SU-DHL-6 (cell line): ENCODE data around the gene C3.
"Not testable (repeated sequence)": the region's sequence is repeated elsewhere in the genome, so short reads cannot be mapped to it uniquely, and the experiment has no call there.

Experiments used
- H2AFZ ChIP-seq: fragments of 200-600 bp; sonication (generic); 2 replicates; pipeline ENCODE4 v1.6.1; 2014; ENCODE audit warnings: low read depth, mild to moderate bottlenecking, moderate library complexity, mixed read lengths, antibody characterized with exemption, low read length; ENCODE audit not compliant: severe bottlenecking
- H3F3A ChIP-seq: fragments of 200-600 bp; shearing (Covaris generic); 2 replicates; pipeline ENCODE4 v1.6.0; 2016; ENCODE audit warnings: antibody characterized with exemption, mild to moderate bottlenecking; ENCODE audit not compliant: insufficient read depth
- H3K27ac ChIP-seq: fragments of 200-600 bp; sonication (generic); 2 replicates; pipeline ENCODE4 v1.5.1; 2016; ENCODE audit warnings: low read depth, mild to moderate bottlenecking, low read length, moderate library complexity, mixed read lengths
- H3K27me3 ChIP-seq: fragments of 200-600 bp; sonication (generic), shearing (Covaris generic); 2 replicates; pipeline ENCODE4 v1.6.0; 2014; ENCODE audit warnings: mild to moderate bottlenecking, low read length
- H3K36me3 ChIP-seq: fragments of 200-600 bp; sonication (generic); 2 replicates; pipeline ENCODE4 v1.6.1; 2014; ENCODE audit warnings: mild to moderate bottlenecking, low read length, mixed read lengths
- H3K4me2 ChIP-seq: fragments of 300-600, 200-600 bp; shearing (Covaris generic), sonication (generic); 2 replicates; pipeline ENCODE4 v1.6.0; 2014; ENCODE audit warnings: low read length, low read depth, mild to moderate bottlenecking; ENCODE audit not compliant: poor library complexity, severe bottlenecking
- H3K4me3 ChIP-seq: fragments of 200-600 bp; sonication (generic); 2 replicates; pipeline ENCODE4 v1.5.1; 2014; ENCODE audit warnings: antibody characterized with exemption, low read length, mild to moderate bottlenecking, mixed read lengths; ENCODE audit not compliant: insufficient read depth, poor library complexity, severe bottlenecking
- H3K79me2 ChIP-seq: fragments of 200-600 bp; sonication (generic); 2 replicates; pipeline ENCODE4 v1.6.1; 2014; ENCODE audit warnings: mild to moderate bottlenecking, low read length, moderate library complexity; ENCODE audit not compliant: insufficient read depth
- H3K9ac ChIP-seq: fragments of 200-600 bp; sonication (generic); 2 replicates; pipeline ENCODE4 v1.7.0; 2014; ENCODE audit warnings: mild to moderate bottlenecking, low read length
- H3K9me2 ChIP-seq: fragments of 200-600 bp; sonication (generic); replicated peaks from 2 replicates; pipeline ENCODE4 v1.6.1; 2014; ENCODE audit warnings: low read length; ENCODE audit not compliant: insufficient read depth
- H3K9me3 ChIP-seq: fragments of 200-600 bp; sonication (generic); 2 replicates; pipeline ENCODE4 v1.6.1; 2014; ENCODE audit warnings: low read length, mixed read lengths; ENCODE audit not compliant: insufficient read depth
- H4K20me1 ChIP-seq: fragments of 200-600 bp; sonication (generic); 2 replicates; pipeline ENCODE4 v1.6.1; 2014; ENCODE audit warnings: low read depth, mild to moderate bottlenecking, antibody characterized with exemption, low read length, moderate library complexity, mixed read lengths
- CTCF ChIP-seq: fragments of 200-600 bp; sonication (generic); IDR thresholded peaks from one replicate; pipeline ENCODE4 v1.5.1; 2017; ENCODE audit warnings: antibody characterized with exemption, mild to moderate bottlenecking, low read length, moderate library complexity; ENCODE audit not compliant: insufficient read depth, poor library complexity, severe bottlenecking
- EZH2phosphoT487 ChIP-seq: fragments of 200-600 bp; sonication (generic), shearing (Covaris generic); conservative IDR thresholded peaks from 2 replicates; pipeline ENCODE4 v1.6.1; 2018; ENCODE audit warnings: mild to moderate bottlenecking, antibody characterized with exemption, low read length, moderate library complexity, mixed read lengths

Gene C3

GRCh38 chr19:6765738-6766356 is 45.4 kb upstream of the C3 start:
- no peak overlapping the region for H2AFZ ChIP-seq
- H3K27ac ChIP-seq = no peak overlapping the region
- H3K9ac ChIP-seq = peak overlapping the region; percentile 59

GRCh38 chr19:6762253-6762797 is 41.9 kb upstream of the C3 start:
- not testable (repeated sequence) for H3K27ac ChIP-seq, H3K4me2 ChIP-seq, H3K4me3 ChIP-seq, H2AFZ ChIP-seq, H3K27me3 ChIP-seq, H3K9ac ChIP-seq, H3K36me3 ChIP-seq, H3F3A ChIP-seq, H3K9me2 ChIP-seq, H3K9me3 ChIP-seq, H4K20me1 ChIP-seq, H3K79me2 ChIP-seq

More at GRCh38 chr19:6765738-6766356, 45.4 kb upstream of the C3 start:
- peak overlapping the region; percentile 84 for H3K4me2 ChIP-seq
- H4K20me1 ChIP-seq = no peaks in the 10 kb centered on the region
- no peaks in the 10 kb centered on the region for H3K27me3 ChIP-seq
- peaks cover 11% of the 10 kb centered on the region for H3F3A ChIP-seq
- no peaks in the 10 kb centered on the region for H3K9me2 ChIP-seq
- peak overlapping the region; percentile 69 for H3K4me3 ChIP-seq
- H3K79me2 ChIP-seq = peaks cover 9% of the 10 kb centered on the region; the same call in 1 of the 2 replicates
- no peaks in the 10 kb centered on the region for H3K36me3 ChIP-seq
- H3K9me3 ChIP-seq = no peaks in the 10 kb centered on the region
- TF ChIP-seq CTCF (no peak), EZH2phosphoT487 (no peak)

GRCh38 chr19:6761053-6761676 is 40.7 kb upstream of the C3 start:
- TF ChIP-seq EZH2phosphoT487 (no peak), CTCF (no peak)
- Histone ChIP-seq H3K4me2 (no peak overlapping the region), H3K27ac (no peak overlapping the region), H3F3A (0 out of 2 replicates have a peak, but pooled peaks cover 3% of the 10 kb centered on the region), H4K20me1 (no peaks in the 10 kb centered on the region), H3K4me3 (no peak overlapping the region), H3K9me3 (no peaks in the 10 kb centered on the region), H3K27me3 (no peaks in the 10 kb centered on the region), H3K9ac (no peak overlapping the region), H3K79me2 (peaks cover 4% of the 10 kb centered on the region; the same call in 1 of the 2 replicates), H3K9me2 (no peaks in the 10 kb centered on the region), H3K36me3 (no peaks in the 10 kb centered on the region), H2AFZ (no peak overlapping the region)

- Histone ChIP-seq H3K9me3 (no peaks in the 10 kb centered on the region), H3F3A (0 out of 2 replicates have a peak, but pooled peaks cover 3% of the 10 kb centered on the region), H3K4me3 (no peak overlapping the region), H3K79me2 (no peaks in the 10 kb centered on the region), H3K9me2 (no peaks in the 10 kb centered on the region), H4K20me1 (no peaks in the 10 kb centered on the region), H3K36me3 (no peaks in the 10 kb centered on the region), H2AFZ (no peak overlapping the region), H3K27me3 (no peaks in the 10 kb centered on the region), H3K4me2 (no peak overlapping the region), H3K9ac (no peak overlapping the region), H3K27ac (no peak overlapping the region)
- TF ChIP-seq EZH2phosphoT487 (no peak), CTCF (no peak)
Observed at GRCh38 chr19:6760606-6761005, 40.2 kb upstream of the C3 start.
